NT2/D1 (cell line): ENCODE results near the gene AFP.

Source experiments
- SUZ12 ChIP-seq: IDR thresholded peaks from 2 replicates; pipeline ENCODE4 v1.6.1; 2011; ENCODE audit not compliant: insufficient read length, insufficient read depth; ENCODE audit errors: extremely low read depth
- YY1 ChIP-seq: IDR thresholded peaks from 2 replicates; pipeline ENCODE4 v1.6.1; 2011; ENCODE audit not compliant: insufficient read length, insufficient read depth
- ZNF274 ChIP-seq: IDR thresholded peaks from 2 replicates; pipeline ENCODE4 v1.6.1; 2011; ENCODE audit warnings: mild to moderate bottlenecking, low read depth, low read length

DNA sequence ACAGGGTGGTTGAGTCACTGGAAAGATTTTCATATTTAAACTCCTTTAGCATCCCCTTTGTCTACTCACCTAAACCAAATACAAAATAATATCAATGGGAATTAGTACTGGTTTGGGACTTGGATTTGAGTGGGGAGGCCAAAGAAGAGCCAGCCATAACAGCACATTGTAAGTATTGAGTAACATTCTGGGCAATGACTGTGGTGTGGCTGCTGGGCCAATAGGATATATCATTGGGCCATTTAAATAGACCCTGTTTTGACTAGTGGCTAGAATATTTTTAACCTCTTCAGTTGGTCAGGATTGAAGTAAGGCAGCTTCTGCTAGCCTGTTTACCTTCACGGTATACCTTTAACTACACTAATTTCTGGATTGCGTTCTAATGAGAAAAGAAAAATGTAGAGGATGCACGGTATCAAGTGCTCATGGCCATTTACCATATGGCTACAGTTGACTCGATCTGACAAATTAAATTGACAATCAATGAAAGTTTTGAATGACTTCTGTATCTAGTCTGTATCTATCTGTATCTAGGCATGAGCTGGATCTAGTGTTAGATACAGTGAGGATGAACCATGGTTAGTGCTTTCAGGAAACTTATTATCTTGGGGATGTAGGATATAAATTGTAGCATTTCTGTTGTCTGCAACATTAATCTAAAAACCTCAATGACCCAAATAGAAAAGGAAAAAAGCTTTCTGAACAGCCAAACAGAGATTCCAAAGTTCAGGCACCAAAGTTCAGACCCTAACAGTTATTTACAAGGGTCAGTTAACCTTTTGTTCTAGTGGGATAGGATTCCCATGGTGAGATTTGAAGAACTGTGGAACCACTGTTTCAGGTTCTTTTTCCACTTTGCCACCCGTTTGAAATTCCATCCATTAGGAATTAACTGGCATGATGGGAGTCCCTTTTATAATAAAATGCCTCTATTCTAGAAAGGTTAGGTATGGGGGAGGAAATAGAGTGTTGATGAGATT, 38.7 kb upstream of the AFP start:
- TF ChIP-seq ZNF274 (no peak), YY1 (no peak), SUZ12 (no peak)
